GM19025 (cell line): Measurements from ENCODE around the gene RERE.
A peak's percentile ranks its signal among the peaks of the same experiment; 100 is the strongest.

Experiments
- ATAC-seq: cut with Tn5 transposase; IDR thresholded peaks from one replicate; pipeline ENCODE4 v1.9.1; 2021; ENCODE audit warnings: mild to moderate bottlenecking, low read depth, moderate library complexity; ENCODE audit not compliant: unreplicated experiment

RERE gene

DNA sequence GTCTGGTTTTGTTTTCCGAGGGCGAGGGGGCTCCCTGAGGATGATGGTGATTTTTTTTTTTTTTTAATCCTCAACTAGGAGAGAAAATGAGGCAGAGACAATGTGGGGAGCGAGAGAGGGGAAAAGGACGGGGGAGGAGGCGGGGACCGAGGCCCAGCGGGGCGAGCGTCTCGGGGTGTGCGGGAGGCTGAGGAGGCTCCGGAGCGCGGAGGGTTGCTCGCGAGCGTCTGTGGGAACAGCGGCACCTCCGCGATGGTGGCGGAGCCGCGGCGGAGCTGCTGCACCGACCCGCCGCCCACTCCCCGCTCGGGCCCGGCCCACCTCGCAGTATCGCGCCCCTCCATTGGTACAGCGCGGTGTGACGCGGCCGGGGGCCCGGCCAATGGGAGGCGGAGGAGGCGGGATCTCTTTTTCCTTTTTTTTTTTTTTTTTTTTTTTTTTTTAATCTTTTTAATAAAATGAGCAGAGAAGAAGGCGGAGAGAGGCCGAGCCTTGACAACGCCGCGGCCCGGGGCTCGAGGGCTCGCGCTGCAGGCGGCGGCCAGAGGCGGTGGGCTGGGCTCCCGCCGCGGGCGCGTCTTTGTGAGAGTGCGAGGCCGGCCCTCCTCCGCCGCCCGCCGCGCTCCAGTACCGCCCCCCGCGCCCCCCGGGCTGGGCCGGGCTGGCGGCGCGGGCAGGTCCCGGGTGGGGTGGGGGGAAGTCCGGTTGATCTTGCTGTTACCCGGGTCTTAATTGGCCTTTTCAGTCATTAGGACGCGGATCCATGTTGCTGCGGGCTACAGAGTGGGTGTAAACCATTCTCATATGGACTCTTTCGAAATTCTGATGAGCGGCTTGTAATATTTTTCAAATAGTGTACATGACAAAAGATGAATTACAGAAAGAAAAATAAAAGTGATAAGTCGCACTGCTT, at the start of gene RERE:
Gene RERE (minus strand): TSS at position 229 of the 913 bp plus-strand sequence.
- ATAC-seq: peak; percentile 91

DNA sequence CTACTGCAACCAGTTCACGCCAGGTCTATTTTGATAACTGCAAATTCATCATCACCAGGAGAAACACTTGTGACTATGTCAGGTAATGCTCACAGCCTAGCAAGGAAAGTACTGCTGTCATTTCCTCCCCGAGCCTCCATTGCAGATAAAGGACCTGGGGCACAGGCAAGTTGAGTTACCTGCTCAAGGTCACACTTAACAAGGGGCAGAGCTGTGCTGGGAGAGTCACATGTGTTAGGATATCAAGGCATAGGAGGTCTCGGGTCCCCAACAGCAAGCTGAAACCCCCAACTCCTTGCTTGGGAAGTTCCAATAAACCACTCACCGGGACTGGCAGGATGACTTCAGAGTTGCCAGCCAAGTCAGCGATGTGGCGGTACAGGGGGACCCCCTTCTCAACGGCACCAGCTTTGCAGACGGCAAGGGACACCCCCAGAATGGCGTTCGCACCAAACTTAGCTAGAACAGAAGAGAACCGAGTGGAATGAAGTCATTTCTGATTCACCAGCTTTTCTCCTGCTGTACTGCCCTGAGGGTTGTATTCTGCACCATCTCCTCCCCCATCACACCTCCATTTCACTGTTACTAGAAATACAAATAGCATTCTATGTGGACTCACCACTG, 49.5 kb upstream of the RERE start:
- no peak for ATAC-seq

DNA sequence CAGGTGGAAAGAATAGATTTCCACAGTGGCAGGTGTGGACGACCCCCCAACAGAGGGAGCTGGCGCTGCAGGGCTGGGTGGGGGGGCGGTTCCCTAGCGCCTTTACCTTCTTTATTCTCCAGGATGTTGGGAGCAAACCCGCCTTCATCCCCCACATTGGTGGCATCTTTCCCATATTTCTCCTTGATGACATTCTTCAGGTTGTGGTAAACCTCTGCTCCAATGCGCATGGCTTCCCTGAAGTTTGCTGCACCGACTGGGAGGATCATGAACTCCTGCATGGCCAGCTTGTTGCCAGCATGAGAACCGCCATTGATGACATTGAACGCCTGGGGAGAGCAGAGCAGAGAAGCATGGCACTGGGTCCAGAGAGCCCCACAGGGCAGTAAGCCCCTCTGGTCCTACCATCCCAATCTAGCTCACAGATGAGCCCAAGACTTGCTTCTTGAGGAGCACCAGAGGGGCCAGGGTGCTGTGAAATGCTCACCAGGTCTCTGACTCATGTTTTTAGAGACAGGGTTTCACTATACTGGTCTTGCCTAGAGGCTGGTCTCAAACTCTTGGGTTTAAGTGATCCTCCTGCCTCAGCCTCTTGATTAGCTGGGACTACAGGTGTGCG, 48.8 kb upstream of the RERE start:
- no peak for ATAC-seq

DNA sequence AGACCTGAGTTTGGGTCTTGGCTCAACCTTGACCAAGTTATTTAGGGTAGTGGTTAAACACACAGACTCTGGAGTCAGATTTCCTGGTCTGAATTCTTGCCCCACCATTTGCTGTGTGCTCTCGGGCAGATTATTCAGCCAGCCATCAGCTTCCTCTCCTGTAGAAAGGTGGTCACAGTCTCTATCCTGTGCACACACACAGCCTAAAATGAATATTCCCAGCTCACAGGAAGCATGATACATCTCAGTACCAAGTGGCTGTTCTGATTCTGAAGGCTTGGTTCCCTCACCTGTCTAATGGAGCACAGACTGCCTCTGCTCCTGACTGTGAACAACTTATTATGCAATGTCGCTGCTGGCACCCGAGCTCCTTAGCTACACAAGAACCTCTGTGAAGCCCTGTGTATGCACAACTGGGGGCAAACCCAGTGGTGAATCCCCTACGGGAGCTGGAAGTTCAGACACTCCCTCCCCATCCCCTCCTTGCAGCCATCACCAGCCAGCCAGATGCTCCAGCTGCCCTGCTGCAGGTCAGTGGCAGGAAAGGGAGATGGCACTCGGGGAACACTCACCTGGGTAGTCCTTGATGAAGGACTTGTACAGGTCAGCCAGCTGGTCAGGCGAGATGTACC, 47.4 kb upstream of the RERE start:
- no peak for ATAC-seq

DNA sequence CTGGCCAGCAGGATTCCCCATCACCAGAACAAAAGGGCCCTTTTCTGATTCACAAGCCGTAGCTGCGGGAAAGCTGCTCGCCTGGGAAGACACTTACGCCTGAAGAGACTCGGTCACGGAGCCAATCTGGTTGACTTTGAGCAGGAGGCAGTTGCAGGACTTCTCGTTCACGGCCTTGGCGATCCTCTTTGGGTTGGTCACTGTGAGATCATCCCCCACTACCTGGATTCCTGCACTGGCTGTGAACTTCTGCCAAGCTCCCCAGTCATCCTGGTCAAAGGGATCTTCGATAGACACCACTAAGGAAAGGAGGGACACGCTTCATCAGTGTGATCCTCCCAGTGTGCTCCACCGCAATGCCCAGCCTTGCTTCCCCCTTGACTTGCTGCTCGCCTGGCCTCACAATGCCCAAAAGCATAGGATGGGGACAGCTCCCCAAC, 46.4 kb upstream of the RERE start:
- ATAC-seq: no peak

DNA sequence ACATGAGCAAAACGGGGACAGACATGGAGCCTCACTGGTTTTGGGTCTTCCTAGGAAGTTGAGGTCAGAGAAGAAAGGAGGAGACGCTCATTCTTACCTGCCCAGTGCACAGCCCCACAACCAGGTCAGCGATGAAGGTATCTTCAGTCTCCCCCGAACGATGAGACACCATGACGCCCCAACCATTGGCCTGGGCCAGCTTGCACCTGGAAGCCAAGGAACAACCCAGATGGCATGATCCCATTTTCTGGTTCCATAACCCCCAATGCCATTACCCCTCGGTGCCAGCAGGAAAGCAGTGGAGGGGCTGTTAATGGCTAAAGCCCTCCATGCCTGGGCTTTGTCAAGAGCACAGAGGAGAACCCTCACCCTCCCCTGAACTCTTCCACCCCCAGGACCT, 45.7 kb upstream of the RERE start:
- ATAC-seq: no peak

DNA sequence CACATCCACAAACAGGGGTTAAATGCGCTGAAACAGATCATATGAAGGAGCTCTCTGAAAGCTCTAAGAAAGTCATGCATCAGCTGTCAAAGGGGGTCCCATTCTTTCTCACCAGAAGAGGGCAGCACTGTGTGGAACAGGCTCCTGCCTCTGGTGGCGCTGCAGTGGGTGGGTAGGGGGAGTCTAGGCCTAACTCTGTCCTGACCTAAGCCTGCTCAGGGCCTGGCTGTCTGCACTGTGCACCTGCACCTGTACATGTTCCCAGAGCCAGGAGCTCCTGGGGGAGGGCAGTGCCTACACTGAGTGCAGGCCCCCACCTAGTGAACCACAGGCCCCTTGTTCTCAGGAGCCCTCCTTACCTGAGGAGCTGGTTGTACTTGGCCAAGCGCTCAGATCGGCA, 45.1 kb upstream of the RERE start:
- no peak for ATAC-seq

DNA sequence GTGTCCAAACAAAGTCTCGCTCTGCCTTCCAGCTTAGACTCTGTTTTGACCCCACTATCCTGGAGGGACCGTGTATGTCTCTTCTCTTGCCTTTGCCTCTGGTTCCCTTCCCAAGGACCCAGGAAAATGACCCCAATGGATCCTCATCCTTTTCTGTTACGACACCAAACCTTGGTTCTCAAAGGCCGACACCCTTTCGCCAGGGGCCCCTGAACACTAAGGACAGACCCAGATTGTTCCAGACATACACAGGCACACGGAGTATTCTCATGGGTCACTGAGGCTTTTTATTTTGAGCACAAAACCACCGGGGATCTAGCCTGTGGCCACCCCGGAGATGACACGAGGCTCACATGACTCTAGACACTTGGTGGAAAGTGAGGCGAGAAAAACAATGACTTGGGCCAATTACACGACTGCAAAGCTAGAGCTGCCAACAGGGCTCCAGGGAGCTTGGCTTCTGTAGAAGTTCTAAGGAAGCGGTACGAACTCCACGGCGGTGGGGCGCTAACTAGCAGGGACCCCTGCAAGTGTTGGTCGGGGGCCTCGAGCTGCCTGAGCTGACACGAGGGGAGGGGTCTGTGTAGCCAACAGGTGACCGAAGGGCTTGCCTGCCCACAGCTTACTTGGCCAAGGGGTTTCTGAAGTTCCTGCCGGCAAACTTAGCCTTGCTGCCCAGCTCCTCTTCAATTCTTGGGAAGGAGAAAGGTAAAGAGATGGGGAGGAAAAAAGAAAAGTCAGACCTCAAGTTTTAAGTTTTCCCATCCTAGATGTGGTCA, 43.5 kb upstream of the RERE start:
- ATAC-seq: no peak

DNA sequence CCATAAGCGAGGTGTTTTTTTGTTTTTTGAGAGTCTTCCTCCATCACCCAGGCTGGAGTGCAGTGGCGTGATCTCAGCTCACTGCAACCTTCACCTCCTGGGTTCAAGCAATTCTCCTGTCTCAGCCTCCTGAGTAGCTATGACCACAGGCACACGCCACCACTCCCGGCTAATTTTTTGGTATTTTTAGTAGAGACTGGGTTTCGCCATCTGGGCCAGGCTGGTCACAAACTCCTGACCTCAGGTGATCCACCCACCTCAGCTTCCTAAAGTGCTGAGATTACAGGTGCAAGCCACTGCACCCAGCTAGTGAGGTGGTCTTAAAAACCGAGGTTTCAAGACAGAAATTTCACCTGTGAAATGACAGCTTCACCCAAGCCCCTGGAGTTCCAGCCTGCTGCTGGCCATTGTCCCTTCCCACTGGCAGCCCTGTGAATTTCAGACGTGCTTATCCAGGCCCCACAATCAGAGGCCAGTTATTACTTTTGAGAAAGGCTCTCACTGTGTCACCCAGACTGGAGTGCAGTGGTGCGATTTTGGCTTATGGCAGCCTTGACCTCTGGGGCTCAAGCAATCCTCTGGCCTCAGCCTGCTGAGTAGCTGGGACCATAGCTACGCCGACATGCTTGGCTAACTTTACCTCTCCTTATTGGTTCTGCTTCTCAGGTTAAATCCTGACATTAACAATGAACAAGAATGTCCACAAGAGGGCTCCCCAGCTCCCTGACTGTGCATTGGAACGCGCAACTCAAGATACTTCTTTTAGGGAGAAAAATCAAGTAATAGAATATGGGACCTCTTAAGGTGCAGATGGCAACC, 41.7 kb upstream of the RERE start:
- ATAC-seq: no peak

DNA sequence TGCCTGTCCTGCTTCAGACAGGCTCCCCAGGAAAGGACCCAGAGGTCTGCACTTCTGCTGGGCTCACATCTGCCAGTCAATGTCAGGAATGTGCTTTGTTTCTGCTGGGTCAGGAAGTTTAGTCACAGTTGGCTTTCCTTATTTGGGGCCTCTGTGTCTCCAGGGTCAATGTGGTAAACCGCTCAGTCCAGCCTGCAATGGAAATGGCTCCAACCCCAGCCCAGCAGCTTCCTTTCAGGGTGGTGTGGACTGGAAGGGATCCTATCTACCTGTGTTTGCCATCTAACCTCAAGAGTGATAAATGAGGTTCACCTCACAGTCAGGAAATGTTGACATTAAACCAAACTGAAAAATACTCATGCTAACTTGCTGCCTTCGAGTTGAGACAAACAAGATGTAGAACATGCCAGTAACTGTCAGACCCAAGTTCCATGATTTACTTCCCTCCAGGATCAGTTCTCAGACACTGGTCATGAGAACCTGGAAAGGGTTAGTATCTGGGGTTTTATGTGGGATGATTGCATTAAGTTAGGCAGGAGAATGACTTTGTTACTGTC, 40.8 kb upstream of the RERE start:
- ATAC-seq: no peak

DNA sequence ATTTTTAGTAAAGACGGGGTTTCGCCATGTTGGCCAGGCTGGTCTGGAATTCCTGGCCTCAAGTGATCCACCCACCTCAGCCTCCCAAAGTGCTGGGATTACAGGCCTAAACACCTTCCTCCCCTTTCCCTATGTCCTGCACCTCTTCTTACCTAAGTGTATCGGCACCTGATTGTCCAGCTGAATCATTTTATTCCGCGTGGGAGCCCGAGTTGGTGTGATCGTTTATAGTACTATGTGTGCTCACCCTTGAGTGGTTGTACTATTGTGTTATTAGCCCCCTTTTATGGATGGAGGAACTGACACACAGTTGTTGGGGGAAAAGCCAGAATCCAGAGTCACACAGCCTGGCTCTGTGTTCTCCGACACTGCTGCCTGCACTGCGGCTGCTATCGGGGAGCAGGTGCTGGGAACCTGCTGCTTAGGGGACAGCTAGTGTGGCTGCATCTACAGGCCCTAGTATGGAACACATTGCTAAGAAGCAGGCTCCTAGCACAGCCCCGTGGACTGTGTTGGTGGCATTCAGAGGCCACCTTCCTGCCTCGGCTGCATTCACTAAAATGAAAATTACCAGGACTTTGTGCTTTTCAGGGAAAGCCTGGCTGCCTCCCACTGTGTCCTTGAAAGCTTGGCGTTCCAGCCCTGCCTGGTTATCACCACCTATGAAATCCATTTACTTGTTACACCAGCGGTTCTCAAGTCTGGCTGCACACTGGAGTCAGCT, 39.4 kb upstream of the RERE start:
- no peak for ATAC-seq

DNA sequence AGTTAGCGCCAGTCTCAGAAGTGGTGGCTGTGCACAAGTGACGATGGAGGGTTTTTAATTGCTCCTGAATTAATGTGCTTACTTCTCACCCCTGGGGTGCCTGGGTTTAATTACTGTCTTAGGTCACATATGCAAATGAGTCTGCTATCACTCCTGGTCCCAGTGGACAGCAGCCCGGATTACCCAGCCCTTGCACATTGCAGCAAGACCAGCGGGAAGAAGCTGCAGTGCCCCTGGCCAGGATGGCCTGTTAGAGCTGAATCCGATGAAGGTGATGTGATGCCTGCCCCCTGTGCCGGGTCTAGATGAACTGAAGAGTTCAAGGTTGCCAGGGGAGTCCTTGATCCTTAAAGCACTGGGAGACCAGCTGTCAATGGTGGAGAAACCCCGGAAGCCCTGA, 36.8 kb upstream of the RERE start:
- no peak for ATAC-seq

DNA sequence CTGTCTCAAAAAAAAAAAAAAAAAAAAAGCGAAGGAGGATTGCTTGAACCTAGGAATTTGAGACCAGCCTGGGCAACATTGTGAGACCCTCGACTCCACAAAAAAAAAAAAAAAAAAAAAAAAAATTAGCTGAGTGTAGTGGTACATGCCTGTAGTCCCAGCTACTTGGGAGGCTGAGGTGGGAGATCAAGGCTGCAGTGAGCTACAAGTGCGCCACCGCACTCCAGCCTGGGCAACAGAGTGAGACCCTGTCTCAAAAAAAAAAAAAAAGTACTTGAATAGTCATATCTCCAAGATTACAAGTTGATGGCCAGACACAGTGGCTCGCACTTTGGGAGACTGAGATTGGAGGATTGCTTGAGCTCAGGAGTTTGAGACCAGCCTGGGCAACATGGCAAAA, 33.6 kb upstream of the RERE start:
- ATAC-seq: no peak

DNA sequence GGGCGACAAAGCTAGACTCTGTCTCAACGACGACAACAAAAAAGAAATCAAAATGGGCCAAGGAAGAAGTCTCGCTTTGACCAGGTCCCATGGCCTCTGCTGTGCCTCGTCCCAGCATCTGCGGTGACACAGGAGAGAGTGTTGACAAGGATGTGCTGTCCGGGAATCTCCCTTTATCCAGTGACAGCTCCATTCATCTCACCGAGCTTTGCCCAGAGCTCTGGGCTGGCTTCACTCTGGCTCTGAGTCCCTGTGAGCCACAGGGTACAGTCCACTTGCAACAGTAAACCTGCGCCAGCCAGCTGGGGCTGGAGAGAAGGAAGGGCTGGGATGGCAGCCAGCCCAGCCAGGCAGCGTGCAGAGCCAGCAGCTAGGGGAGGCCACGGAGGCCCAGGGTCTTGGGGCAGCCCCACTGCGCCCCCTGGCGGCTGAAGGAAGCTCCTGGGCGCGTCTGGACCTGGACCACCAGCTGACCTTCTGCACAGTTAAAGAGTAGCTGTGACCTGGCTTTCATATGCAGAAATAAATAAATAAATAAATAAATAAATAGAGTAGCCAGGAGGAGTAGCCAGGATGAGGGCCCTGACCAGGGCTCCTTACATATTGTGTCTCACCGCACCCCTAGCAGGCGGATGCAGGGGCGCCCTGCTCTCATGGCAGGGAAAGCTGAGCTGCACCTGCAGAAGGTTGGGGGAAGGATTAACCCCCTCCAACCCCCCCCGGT, 31.4 kb upstream of the RERE start:
- ATAC-seq: no peak

DNA sequence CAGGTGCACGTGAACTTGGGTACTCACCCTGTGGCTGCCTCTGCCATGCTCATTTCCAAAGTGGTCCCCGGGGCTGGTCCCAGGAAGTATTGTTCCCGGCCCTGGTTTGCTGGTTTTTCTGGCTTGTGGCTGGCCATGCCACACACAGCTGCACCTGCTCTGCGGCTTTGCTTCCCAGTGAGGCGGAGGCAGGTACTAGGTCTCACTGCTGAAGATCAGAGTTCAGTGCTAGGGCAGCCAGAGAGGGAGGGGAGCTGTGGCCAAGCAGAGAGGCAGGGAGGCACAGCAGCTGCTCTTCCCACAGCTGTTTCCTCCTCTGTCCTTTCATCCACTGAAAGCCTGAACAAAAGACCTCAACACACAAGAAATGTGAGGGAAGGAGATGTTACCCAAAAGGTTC, 30.6 kb upstream of the RERE start:
- ATAC-seq: no peak

DNA sequence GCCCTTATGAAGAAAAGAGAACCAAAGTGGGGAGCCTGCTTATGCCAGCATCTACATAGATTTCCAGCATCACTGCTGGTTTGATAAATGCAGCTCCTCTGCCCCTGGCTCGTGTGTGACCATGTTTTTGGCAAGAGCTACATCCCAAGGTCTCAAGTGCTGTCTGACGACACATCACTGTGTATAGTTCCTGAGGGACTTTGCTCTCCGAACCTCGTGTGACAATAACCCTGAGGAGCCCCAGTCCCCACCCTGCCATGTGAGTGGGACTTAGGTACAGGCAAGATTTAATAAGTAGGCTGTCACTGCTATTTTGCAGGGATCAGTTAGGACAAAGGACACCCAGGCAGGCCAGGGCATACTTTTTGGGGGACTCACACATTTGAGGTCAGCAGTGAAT, 28.8 kb upstream of the RERE start:
- ATAC-seq: no peak

DNA sequence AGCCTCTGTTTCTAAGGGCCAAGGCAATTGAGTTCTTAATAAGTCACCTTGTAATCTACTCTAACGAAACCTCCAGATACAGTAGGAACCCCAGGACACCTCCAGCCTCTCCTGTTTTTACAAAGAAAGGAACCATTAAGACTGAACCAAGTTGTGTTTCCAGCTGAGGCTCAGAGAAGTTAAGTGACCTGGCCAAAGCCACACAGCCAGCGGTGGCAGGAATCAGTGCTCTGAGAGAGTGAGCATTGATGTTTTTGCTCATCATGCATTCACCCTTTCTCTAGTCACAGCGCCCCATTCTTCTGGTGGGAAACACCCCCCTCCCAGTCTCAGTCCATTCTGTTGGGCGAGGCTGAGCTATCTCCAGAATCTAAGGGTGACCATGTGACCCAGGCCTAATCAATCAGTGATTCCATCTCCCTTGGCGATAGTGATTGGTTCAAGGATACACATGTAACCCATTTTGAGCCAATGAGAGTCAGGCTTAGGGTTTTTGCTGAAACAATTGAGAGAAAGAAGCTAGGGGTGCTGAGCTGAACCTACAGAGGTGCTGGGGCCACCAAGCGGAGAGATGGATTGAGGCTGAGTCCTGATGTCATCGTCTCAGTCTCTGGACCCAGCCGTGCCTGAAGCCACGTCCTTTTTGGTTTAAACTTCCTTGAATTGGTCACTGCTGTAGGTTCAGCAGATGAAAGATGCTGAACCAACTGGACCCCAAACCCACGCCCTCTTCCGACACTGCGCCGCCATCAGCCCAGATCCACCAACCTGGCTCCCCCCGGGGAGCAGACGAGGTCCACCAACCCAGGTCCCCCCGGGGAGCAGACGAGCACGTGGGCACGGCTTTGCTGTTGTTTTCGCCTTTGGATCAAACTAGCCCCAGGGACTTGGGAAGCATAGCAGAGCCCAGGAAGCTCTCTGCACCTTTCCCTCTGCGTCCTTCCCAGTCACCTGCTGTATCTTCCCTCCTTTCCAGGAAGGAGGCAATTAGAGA, 28.0 kb upstream of the RERE start:
- ATAC-seq: no peak
